Amygdala (tissue), 56 donors: ENCODE data around the gene TMEM178B.
A peak's percentile ranks its signal among the peaks of the same experiment; 100 is the strongest.

Experiments
- DNase-seq, 56 donors: peaks; one replicate each; lab custom pipeline; 2025; lab: John Stamatoyannopoulos, UW

TMEM178B gene

DNA sequence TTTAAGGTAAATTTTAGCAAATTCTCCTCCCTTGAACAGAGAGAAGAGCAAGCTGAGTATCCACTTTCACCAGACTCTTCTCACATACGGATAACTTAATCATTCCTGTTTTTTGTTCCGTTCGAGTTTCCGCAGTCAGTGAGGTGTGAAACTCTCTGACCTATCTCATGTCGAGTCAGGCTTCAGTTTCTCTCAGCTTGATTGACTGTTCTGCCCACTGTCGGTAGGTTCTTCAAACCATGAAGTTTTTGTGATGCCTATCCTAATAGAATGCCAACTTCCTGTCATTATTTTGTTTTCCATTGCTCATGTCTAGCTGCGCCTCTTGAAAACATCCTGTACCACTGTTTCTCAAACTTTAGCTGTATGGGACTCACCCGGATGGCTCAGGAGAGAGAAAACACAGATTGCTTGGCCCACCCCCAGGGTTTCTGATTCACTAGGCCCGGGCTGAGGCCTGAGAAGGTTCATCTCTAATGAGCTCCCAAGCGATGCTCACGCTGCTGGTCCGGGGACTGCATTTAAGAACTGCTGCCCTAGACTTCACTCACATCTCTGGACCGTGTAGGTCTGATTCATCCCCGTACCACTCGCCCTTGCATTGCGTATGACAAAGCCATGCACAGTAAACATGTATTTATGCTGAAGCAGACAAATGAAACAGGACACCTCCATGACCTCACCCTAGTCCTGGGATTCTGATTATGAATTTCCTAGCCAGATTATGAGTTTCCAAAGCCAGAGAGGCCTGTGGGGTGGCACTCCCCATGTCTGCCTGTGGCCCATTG, 269.0 kb downstream of the TMEM178B start:
- no peak for DNase-seq

DNA sequence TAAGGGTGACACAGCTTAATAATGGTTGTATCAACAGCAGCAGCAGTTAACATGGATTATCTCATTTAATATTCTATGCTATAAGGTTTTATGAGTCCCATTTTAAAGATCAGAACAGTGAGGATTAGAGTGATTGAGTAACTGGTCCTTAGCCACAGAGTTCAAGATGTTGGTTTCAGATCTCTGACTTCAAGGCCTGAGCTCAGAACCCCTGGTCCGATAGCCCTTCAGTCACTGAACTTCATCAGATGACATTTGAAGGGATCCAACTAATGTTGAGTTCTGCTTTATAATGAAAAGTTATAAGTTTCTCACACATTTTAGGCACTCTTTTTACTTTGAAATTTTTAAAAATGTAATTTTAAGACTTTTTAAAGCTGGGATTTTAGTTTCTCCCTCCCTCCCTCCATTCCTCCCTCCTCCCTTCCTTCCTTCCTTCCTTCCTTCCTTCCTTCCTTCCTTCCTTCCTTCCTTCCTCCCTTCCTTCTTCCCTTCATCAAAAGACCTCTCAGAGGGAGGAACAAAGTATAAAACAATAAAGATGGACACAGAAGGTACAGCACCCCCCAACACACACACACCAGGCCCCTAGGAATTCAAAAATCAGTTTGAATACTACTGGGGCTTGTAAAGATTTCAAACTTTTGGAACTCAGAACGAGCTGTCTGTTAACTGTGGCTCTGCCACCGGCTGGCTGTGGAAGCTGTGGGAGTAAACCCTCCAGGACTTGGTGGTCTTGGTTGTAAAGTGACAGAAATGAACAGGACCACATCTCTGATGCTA, 270.5 kb downstream of the TMEM178B start:
- DNase-seq = no peak

DNA sequence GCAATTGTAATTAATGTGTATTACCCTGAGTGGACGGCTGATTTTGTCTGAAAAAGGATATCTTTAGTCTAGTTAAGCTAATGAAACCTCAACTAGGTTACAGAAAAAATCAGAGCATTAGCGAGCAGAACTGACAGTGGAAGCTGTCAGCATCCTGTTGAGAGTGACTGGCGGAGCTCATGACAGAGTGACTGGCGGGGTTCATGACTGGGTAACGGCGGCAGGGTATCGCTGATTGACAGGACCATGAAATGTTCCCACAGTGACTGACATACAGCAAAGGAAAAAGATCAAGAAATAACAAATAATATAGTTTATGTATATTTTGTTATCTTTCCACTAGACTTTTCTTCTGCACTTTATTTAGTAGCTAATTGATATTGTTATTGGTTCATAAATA, 274.9 kb downstream of the TMEM178B start:
- no peak for DNase-seq

DNA sequence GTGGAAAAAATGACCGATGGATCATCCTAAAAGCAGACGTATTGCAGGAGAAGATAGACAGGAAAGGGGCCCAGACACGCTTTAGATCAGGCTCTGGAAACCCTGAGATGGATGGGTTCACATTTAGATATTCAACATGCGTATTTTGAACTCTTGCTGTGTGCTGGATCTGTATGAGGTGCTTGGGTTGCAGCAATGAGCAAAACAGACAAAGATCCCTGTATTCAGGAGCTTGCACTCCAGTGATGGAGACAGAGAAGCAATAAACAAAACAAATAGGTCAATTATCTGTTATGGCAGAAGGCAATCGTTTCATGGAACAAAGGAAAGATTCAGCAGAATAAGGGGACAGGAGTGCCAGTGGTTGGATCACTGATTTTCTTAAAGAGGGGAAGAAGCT, 275.5 kb downstream of the TMEM178B start:
- no peak for DNase-seq

DNA sequence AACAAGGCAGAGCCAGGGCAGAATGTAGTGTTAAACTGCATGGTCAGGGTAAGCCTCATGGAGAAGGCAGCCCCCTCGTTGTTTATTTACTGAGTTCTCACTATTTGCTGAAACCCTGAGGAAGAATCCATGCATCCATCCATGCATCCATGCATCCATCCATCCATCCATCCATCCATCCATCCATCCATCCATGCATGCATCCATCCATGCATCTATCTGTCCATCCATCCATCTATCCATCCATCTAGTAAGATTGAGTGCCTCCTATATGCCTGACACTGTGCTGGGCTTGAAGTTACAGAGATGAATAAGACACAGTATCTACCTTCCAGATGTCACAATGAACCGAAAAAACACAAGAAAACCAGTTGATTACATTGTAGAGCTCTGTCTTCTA, 275.9 kb downstream of the TMEM178B start:
- DNase-seq = no peak

DNA sequence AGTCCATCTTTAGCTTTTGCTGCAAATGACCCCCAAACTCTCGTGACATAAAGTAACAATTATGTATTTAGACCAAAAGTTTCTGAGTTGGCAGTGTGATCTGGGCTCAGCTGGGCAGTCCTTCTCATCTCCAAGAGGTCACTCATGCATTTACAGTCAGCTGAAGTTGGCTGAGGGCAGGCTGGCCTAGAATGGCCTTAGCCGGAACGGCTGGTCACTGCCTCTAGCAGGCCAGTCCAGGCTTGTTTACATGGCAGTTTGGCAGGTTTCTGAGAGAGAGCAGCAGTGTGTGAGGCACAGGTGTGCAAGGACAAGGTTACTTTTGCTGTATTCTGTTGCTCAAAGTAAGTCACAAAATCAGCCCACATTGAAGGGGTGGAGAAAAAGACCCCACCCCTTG, 277.3 kb downstream of the TMEM178B start:
- DNase-seq = no peak

DNA sequence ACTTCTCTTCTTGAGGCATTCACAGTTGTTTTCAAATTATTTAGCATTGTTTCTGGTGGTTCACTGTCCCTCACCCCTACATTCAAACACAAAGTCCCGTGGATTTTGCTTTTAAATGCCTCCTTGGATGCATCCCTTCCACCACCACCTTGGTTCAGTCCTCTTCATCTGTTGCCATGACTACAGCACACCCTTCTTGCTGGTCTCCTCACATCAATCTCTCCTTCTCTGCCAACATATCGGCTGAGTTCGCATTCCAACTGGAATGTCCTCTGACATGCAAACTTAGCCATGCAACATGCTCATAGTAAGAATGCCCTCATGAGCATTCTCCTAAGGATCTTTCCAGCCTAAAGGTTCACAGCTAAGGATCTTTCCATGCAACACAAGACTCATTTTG, 279.1 kb downstream of the TMEM178B start:
- DNase-seq = peak in 1 of 56 donors; percentile 2

DNA sequence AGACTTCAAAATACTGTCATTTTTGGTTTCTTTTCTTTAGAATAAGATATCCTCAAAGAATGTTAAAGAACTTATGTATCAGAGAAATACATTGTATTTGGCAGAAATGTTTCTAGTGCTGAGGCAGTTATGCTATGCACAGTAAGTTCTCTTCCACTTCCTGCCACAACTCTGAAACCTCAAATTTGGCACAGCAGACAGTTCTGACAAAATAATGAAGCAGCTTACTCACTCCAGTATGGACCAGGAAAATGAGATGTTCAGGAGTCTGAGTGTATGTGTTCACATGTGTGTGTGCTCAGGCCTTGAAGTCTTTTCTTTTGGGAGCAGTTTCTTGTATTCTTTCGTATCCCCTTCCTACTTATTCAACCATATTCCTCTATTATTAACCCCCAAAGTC, 280.4 kb downstream of the TMEM178B start:
- DNase-seq = no peak

DNA sequence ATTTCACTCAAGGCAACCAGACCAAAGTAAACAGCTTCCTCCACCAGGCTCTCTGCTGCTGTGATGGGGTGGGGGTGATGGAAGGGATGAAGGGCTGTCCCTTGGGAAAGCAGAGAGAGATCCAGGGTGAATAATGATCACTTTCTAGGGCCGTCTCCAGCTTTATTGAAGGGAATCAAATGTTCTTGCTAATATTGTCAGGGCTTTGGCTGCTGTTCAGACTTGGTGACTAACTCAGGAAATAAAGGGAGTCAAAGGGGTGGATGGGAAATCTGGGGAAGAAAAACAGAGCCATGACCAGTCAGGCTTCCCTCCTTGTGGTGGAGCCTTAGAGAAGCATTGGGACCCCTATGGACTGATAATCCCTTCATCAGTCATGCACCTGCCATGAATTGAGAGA, 281.2 kb downstream of the TMEM178B start:
- peak in 13 of 56 donors; percentile 2 to 60 (median 20) for DNase-seq

DNA sequence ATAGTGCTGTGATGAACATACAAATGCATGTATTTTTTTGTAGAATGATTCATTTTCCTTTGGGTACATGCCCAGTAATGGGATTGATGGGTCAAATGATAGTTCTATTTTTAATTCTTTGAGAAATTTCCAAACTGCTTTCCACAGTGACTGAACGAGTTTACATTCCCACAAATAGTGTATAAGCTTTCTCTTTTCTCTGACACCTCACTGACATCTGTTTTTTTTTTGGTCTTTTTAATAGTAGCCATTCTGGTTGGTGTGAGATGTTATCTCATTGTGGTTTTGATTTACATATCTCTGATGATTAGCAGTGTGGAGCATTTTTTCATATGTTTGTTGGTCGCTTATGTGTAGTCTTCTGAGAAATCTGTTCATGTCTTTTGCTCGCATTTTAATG, 282.3 kb downstream of the TMEM178B start:
- DNase-seq = no peak

DNA sequence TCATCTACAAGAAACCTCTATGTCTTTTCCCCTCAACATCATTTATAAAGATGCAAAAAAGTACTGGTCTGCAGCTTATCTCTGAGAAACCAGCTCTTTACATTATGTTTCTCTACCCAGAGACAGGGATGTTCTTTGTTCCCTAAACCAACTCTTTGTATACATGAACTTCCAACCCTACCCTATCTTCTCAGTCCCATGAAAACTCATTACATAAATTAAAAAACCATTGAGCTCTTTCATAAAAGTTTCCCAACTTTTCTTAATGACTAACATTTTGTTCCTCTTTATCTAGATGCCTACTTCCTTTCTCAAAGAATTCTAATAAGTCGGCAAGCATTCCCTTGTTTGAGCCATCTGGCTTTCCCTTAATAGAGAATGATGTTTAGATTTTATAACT, 284.5 kb downstream of the TMEM178B start:
- DNase-seq = no peak

DNA sequence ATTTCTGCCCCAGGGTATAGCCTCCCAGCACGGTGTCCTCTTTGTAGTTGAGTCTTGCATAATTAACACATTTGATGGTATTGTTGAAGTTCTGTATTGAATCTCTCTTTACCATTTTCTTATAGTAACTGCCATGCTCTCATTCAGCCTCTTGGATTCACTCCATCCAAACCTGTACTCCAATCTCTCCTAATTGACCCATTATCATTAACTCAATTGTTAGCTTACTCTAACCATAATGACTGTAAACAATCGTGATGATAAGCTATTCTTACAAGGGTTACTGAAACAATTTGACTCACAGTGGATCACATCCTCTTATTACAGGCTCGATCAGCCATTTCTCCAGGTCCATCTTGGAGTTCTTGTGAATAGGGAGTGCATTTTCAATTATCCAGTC, 285.4 kb downstream of the TMEM178B start:
- DNase-seq = no peak

DNA sequence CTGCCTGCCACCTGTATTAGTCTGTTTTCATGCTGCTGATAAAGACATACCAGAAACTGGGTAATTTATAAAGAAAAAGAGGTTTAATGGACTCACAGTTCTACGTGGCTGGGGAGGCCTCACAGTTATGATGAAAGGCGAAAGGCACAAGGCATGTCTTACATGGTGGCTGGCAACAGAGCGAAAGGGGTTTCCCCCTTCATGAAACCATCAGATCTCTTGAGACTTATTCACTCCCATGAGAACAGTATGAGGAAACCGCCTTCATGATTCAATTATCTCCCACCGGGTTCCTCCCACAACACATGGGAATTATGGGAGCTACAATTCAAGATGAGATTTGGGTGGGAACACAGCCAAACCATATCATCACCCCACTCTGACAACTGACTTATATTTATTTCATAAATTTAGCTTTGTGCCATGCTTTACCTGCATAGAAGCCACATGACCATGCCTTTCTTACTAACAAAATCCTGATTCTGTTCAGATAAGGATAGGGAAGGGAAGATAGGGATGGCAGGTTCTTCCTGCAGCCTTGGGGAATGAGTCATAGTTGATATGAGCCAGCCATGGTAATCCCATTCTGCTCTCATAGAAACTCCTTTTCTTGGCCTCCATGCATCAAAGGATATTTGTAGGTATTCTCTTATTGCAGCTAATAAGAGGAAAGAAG, 286.0 kb downstream of the TMEM178B start:
- no peak for DNase-seq

DNA sequence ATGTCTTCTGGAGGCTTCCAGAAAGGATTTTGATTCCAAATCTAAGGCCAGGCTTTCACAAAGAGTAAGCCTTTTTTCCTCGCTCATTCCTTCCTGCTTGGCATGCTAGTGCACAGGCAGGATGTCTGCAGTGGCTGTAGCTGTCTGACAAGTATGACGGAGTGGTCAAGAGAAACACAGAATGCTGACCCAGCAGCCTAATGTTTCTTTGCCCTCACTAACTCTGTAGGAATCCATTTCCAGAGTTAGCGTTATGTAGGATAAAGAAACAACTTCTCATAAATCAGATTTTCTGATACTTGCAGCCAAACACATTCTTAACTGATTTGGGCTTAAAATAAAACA, 286.5 kb downstream of the TMEM178B start:
- DNase-seq = no peak

DNA sequence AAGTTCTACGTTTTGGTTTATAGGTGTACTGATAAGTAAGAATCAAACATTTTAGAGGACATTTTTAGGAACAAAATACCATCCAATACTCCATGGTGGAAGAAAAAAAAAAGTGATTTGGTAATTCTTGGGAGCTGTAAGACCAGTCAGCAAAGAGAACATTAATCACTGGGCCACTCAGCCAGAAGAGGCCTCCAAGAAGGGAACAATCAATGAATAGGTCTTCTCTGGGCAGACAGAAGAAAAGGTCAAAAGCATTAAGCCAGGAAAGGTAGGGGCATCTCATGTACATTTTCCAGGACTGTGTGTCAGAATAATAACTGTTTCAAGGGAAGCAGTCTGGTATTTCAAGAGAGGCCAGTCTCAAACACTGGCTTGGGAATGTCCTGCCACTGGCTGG, 286.9 kb downstream of the TMEM178B start:
- DNase-seq = no peak

DNA sequence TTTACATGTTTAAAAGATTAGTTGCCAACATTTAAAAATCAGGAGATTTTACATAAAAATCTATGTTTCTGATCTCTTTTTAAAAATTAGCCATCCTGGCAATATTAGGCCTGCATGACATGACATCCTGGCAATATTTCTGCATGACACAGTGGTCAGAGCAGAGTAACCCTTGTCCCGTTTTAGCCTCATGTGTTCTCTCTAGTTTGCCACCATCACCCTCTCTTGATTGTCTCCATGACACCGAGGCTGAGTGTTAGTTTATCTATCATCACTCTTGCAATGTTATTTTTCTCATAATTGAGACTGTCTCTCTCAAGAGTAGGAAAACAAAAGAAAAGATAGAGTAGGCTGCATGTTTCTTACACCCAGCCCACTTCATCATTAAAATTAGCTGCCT, 287.6 kb downstream of the TMEM178B start:
- DNase-seq = no peak

DNA sequence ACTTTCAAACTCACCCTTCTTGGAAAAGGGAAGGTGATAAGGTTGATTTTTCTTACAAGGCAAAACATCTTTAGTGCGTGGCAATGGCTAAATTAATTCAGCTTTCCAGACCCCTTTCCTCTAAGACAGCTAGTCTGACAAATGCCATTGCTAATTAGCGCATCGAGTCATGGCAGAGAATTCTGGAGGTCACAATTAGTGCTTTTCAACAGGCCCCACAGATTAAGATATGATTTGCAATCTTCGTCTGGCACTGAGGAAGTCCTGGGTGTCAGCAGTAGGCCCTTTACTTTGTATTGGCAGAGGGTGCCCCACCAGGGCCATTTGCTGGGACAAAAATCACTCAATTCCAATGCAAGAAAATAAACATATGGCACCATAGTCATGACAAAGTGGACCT, 288.1 kb downstream of the TMEM178B start:
- no peak for DNase-seq

DNA sequence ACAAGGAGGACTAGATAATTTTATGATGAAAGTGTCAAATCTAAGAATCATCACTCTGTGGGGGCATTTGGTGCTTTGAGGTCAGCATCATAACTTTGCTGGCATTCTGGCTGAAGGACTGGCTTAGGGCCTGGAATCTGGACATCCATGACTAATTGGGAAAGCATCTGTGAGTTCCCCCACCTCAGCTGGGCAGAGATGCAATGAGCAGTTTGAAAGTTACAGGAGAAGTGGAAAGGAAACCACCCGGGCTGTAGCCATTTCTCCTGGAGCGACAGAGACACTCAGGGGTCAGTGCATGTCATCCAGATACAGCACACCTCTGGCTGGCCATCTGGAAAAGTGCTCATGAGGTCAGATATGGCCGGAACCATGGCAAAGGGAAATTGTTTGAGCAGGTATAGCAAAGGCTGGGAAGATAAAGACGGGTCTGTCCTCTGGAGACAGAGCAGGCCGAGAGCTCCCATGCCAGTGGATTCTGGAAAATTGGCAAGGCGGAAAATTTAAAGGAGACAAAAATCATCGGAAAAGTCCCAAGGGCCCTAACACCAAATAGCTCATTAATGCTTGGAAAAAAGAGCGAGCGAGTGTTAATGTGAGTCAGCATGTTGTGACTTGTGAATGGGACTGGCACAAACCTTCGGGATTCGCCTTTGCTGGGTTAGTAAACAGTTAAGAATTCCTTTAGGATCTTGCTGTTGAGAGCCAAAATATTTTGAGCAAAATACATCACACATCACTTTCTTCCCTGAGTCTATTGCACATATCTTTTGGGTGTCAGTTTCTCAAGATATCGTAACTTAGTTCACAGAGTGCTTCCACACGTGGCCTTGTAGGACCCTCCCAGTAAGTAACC, 288.9 kb downstream of the TMEM178B start:
- no peak for DNase-seq

DNA sequence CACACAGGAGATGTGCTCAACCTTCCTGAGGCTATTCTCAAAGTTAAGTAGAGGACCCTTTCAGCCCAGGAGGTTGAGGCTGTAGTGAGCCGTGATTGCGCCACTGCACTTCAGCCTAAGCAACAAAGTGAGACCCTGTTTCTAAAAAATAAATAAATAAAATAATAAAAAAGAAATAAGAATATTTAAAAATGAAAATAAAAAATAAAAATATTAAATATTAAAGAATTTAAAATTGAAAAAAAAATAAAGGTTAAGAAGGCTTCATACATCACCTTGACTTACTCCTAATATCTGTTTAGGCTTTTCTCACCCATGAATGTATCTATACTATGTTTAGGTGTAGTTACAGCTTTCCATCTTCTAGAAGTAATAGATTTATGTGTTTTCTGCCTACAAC, 289.9 kb downstream of the TMEM178B start:
- DNase-seq = no peak

DNA sequence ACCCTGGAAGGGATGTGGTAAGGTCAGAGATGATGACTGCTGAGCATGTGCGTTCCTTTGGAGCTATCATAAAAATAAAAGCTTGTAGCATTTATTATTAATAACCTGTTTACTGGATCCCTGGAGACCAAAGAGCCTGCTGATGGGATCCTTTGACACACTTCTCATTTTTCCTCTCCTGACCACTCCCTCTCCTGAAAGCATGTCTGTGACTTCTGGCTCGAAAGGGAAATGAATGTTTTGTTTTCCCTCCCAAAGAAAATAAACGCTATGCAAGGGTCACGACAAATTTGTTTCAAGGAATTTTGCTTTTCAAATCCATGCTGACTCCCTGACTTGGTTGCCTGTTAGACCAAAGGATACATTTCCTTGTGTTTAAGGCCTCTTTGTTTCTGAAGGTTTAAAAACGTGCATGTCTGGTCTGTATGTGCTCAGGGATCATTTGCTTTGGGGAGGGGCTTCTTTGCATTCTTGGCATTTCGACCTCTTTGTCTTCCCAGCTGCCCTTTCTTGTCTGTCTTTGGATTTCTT, 292.3 kb downstream of the TMEM178B start:
- DNase-seq = no peak
